IPS DF 6.9 (cell line): ENCODE data around the gene NCKAP5.
"Not testable (repeated sequence)": the region's sequence is repeated elsewhere in the genome, so short reads cannot be mapped to it uniquely, and the experiment has no call there.

Experiments
- DNase-seq: peaks from one replicate; pipeline ENCODE4 v3.0.0-alpha.2; 2013; ENCODE audit warnings: low read depth, low spot score
- H3K27ac ChIP-seq: one replicate; pipeline ENCODE4 v1.5.1; 2013; ENCODE audit warnings: low read length, control low read depth
- H3K27me3 ChIP-seq: 2 replicates; pipeline ENCODE4 v1.6.1; 2013; ENCODE audit warnings: mild to moderate bottlenecking, low read length; ENCODE audit not compliant: control insufficient read depth, insufficient read depth
- H3K36me3 ChIP-seq: 2 replicates; pipeline ENCODE4 v1.6.1; 2013; ENCODE audit warnings: low read length; ENCODE audit not compliant: control insufficient read depth, insufficient read depth
- H3K4me1 ChIP-seq: 2 replicates; pipeline ENCODE4 v1.6.1; 2013; ENCODE audit warnings: low read length; ENCODE audit not compliant: control insufficient read depth, insufficient read depth
- H3K4me3 ChIP-seq: 2 replicates; pipeline ENCODE4 v1.5.1; 2013; ENCODE audit warnings: mild to moderate bottlenecking, low read length
- H3K9me3 ChIP-seq: 2 replicates; pipeline ENCODE4 v1.6.1; 2013; ENCODE audit warnings: low read length, inconsistent platforms; ENCODE audit not compliant: control insufficient read depth, insufficient read depth
- WGBS: extraction: QIAGEN DNeasy Blood & Tissue Kit; methylation state at CpG from one replicate; pipeline ENCODE4 v1.1.7; 2013; ENCODE audit warnings: mixed read lengths, missing lambda C conversion rate; ENCODE audit not compliant: insufficient read length, insufficient coverage; 5-methylcytosine and 5-hydroxymethylcytosine counted together

Gene NCKAP5

GRCh38 chr2:133231264-133231663 is 337.0 kb downstream of the NCKAP5 start:
- no peaks in the 10 kb centered on the region for H3K27me3 ChIP-seq
- DNase-seq: no peak
- no peak overlapping the region for H3K27ac ChIP-seq
- H3K4me1 ChIP-seq: no peaks in the 10 kb centered on the region; the same call in 1 of the 2 replicates
- H3K4me3 ChIP-seq: no peak overlapping the region
- no peaks in the 10 kb centered on the region for H3K9me3 ChIP-seq
- H3K36me3 ChIP-seq: no peaks in the 10 kb centered on the region
- no CpG with 5 or more reads among the region's 1 CpG for WGBS

GRCh38 chr2:133229974-133230373 is 338.3 kb downstream of the NCKAP5 start:
- Histone ChIP-seq H3K4me1 (no peaks in the 10 kb centered on the region), H3K27ac (no peak overlapping the region), H3K36me3 (no peaks in the 10 kb centered on the region), H3K4me3 (no peak overlapping the region), H3K9me3 (no peaks in the 10 kb centered on the region), H3K27me3 (no peaks in the 10 kb centered on the region)
- no peak for DNase-seq
- no CpG with 5 or more reads among the region's 1 CpG for WGBS

GRCh38 chr2:133223226-133223625 is 345.0 kb downstream of the NCKAP5 start:
- H3K4me1 ChIP-seq: no peaks in the 10 kb centered on the region
- no peak overlapping the region for H3K4me3 ChIP-seq
- no CpG with 5 or more reads among the region's 9 CpGs for WGBS
- no peaks in the 10 kb centered on the region for H3K9me3 ChIP-seq
- no peaks in the 10 kb centered on the region for H3K27me3 ChIP-seq
- H3K36me3 ChIP-seq: no peaks in the 10 kb centered on the region
- no peak for DNase-seq
- H3K27ac ChIP-seq: no peak overlapping the region

- DNase-seq: no peak
- Histone ChIP-seq H3K4me3 (no peak overlapping the region), H3K36me3 (no peaks in the 10 kb centered on the region), H3K27me3 (no peaks in the 10 kb centered on the region), H3K4me1 (no peaks in the 10 kb centered on the region), H3K9me3 (no peaks in the 10 kb centered on the region), H3K27ac (no peak overlapping the region)
- WGBS: no CpG with 5 or more reads among the region's 3 CpGs
Measured at GRCh38 chr2:133221398-133221797, 346.9 kb downstream of the NCKAP5 start.

- Histone ChIP-seq H3K27me3 (no peaks in the 10 kb centered on the region), H3K36me3 (no peaks in the 10 kb centered on the region), H3K4me1 (no peaks in the 10 kb centered on the region), H3K9me3 (no peaks in the 10 kb centered on the region), H3K27ac (no peak overlapping the region), H3K4me3 (no peak overlapping the region)
- no CpG with 5 or more reads among the region's 4 CpGs for WGBS
- no peak for DNase-seq
Measured at GRCh38 chr2:133218204-133218603, 350.1 kb downstream of the NCKAP5 start.

- no peaks in the 10 kb centered on the region for H3K9me3 ChIP-seq
- no peak for DNase-seq
- no peaks in the 10 kb centered on the region for H3K36me3 ChIP-seq
- H3K27me3 ChIP-seq: no peaks in the 10 kb centered on the region
- no peak overlapping the region for H3K4me3 ChIP-seq
- H3K27ac ChIP-seq: no peak overlapping the region
- no peaks in the 10 kb centered on the region for H3K4me1 ChIP-seq
Measured at GRCh38 chr2:133215477-133215876, 352.8 kb downstream of the NCKAP5 start.

- DNase-seq: no peak
- H3K9me3 ChIP-seq: no peaks in the 10 kb centered on the region
- H3K4me1 ChIP-seq: no peaks in the 10 kb centered on the region
- H3K27ac ChIP-seq: no peak overlapping the region
- H3K4me3 ChIP-seq: no peak overlapping the region
- H3K27me3 ChIP-seq: no peaks in the 10 kb centered on the region
- no CpG with 5 or more reads among the region's 5 CpGs for WGBS
- H3K36me3 ChIP-seq: no peaks in the 10 kb centered on the region
Measured at GRCh38 chr2:133213651-133214050, 354.6 kb downstream of the NCKAP5 start.

- H3K4me1 ChIP-seq: no peaks in the 10 kb centered on the region
- H3K4me3 ChIP-seq: no peak overlapping the region
- DNase-seq: no peak
- H3K27me3 ChIP-seq: no peaks in the 10 kb centered on the region
- no CpG with 5 or more reads among the region's 2 CpGs for WGBS
- H3K27ac ChIP-seq: no peak overlapping the region
- H3K36me3 ChIP-seq: no peaks in the 10 kb centered on the region
- H3K9me3 ChIP-seq: no peaks in the 10 kb centered on the region
Measured at GRCh38 chr2:133209325-133209724, 358.9 kb downstream of the NCKAP5 start.

- not testable (repeated sequence) for H3K9me3 ChIP-seq, H3K36me3 ChIP-seq, H3K27me3 ChIP-seq, H3K4me3 ChIP-seq, H3K4me1 ChIP-seq, H3K27ac ChIP-seq
- DNase-seq: peak; percentile 1
- WGBS: no CpG with 5 or more reads among the region's 7 CpGs
Measured at GRCh38 chr2:133206666-133207065, 361.6 kb downstream of the NCKAP5 start.

- Histone ChIP-seq H3K27ac (no peak overlapping the region), H3K4me1 (no peaks in the 10 kb centered on the region), H3K27me3 (no peaks in the 10 kb centered on the region), H3K4me3 (no peak overlapping the region), H3K9me3 (no peaks in the 10 kb centered on the region), H3K36me3 (no peaks in the 10 kb centered on the region)
- DNase-seq: no peak
- no CpG with 5 or more reads among the region's 4 CpGs for WGBS
Measured at GRCh38 chr2:133204421-133204820, 363.8 kb downstream of the NCKAP5 start.

- H3K4me3 ChIP-seq: no peak overlapping the region
- no peaks in the 10 kb centered on the region for H3K27me3 ChIP-seq
- no peak for DNase-seq
- H3K4me1 ChIP-seq: no peaks in the 10 kb centered on the region
- H3K27ac ChIP-seq: no peak overlapping the region
- H3K9me3 ChIP-seq: no peaks in the 10 kb centered on the region
- H3K36me3 ChIP-seq: no peaks in the 10 kb centered on the region
- no CpG with 5 or more reads among the region's 8 CpGs for WGBS
Measured at GRCh38 chr2:133200684-133201421, 367.4 kb downstream of the NCKAP5 start.
